Activated naive CD4-positive, alpha-beta T cell treated with anti-CD3 and anti-CD28 coated beads, Interleukin-2, amount 10 ng/mL, durations not matched to agents 7 days and 5 days (primary cell): ENCODE data around the gene ZSWIM5.
"Not testable (repeated sequence)": the region's sequence is repeated elsewhere in the genome, so short reads cannot be mapped to it uniquely, and the experiment has no call there.

Experiments used
- CTCF ChIA-PET: fragments of 350-600 bp; sonication (Branson Sonifier 250); formaldehyde crosslinking; loops from one replicate; lab custom pipeline; 2021; ENCODE audit warnings: antibody characterized with exemption; lab: Charles Lee
- DNase-seq: peaks from one replicate; pipeline ENCODE4 v3.0.0-alpha.2; 2020
- H3K27ac Mint-ChIP-seq: one replicate; pipeline ENCODE4 v1.8.0; 2021; ENCODE audit warnings: mild to moderate bottlenecking, moderate library complexity, mixed read lengths
- H3K27me3 Mint-ChIP-seq: one replicate; pipeline ENCODE4 v1.8.0; 2021; ENCODE audit warnings: mild to moderate bottlenecking, mixed read lengths
- H3K36me3 Mint-ChIP-seq: one replicate; pipeline ENCODE4 v1.8.0; 2021; ENCODE audit warnings: mixed read lengths
- H3K4me1 Mint-ChIP-seq: one replicate; pipeline ENCODE4 v1.8.0; 2021; ENCODE audit warnings: mixed read lengths
- H3K4me3 Mint-ChIP-seq: one replicate; pipeline ENCODE4 v1.8.0; 2021; ENCODE audit warnings: mild to moderate bottlenecking, moderate library complexity, mixed read lengths
- H3K9me3 Mint-ChIP-seq: one replicate; pipeline ENCODE4 v1.8.0; 2021; ENCODE audit warnings: mixed read lengths

ZSWIM5 gene

DNA sequence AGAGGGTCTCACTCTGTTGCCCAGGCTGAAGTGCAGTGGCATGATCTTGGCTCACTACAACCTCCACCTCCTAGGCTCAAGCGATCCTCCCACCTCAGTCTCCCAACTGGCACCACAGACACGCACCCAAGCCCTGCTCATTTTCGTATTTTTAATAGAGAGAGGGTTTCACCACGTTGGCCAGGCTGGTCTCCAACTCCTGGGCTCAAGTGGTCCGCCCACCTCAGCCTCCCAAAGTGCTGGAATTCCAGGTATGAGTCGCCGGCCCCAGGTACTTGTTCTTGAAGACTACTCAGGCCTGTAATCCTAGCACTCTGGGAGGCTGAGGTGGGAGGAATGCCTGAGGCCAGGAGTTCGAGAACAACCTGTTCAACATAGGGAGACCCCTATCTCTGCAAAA, 204.8 kb downstream of the ZSWIM5 start:
- H3K9me3 Mint-ChIP-seq, CTCF ChIA-PET: not testable (repeated sequence)

GRCh38 chr1:45001011-45001481, 205.4 kb downstream of the ZSWIM5 start:
- peaks cover 30% of the 10 kb centered on the region for H3K36me3 Mint-ChIP-seq
- H3K27me3 Mint-ChIP-seq: no peaks in the 10 kb centered on the region
- no peak overlapping the region for H3K4me3 Mint-ChIP-seq
- CTCF ChIA-PET: no interaction called here
- no peak for DNase-seq
- H3K27ac Mint-ChIP-seq: no peak overlapping the region
- peaks cover 8% of the 10 kb centered on the region for H3K4me1 Mint-ChIP-seq
- H3K9me3 Mint-ChIP-seq: no peaks in the 10 kb centered on the region

More for the DNA sequence above, 204.8 kb downstream of the ZSWIM5 start:
- H3K27ac Mint-ChIP-seq, H3K4me1 Mint-ChIP-seq, H3K4me3 Mint-ChIP-seq, DNase-seq, H3K27me3 Mint-ChIP-seq: not testable (repeated sequence)
- H3K36me3 Mint-ChIP-seq: peaks cover 30% of the 10 kb centered on the region

GRCh38 chr1:44999232-44999631, 207.2 kb downstream of the ZSWIM5 start:
- Mint-ChIP-seq H3K4me3 (no peak overlapping the region), H3K27ac (no peak overlapping the region), H3K9me3 (no peaks in the 10 kb centered on the region), H3K27me3 (peaks cover 4% of the 10 kb centered on the region), H3K4me1 (peaks cover 8% of the 10 kb centered on the region), H3K36me3 (peaks cover 18% of the 10 kb centered on the region)
- DNase-seq: no peak
- CTCF ChIA-PET: interaction anchor here (1.6 kb wide), 1 partner anchor 12 kb away, joined by 4 read pairs; the partner anchor contains the start of genes HECTD3 and UROD

GRCh38 chr1:44995467-44996238, 210.8 kb downstream of the ZSWIM5 start:
- no peak overlapping the region for H3K27ac Mint-ChIP-seq
- no peaks in the 10 kb centered on the region for H3K36me3 Mint-ChIP-seq
- DNase-seq: no peak
- CTCF ChIA-PET: no interaction called here
- H3K9me3 Mint-ChIP-seq: no peaks in the 10 kb centered on the region
- H3K4me3 Mint-ChIP-seq: no peak overlapping the region
- H3K4me1 Mint-ChIP-seq: peaks cover 4% of the 10 kb centered on the region
- peaks cover 4% of the 10 kb centered on the region for H3K27me3 Mint-ChIP-seq

- no peak for DNase-seq
- Mint-ChIP-seq H3K27ac (no peak overlapping the region), H3K27me3 (peaks cover 4% of the 10 kb centered on the region), H3K36me3 (no peaks in the 10 kb centered on the region), H3K9me3 (no peaks in the 10 kb centered on the region), H3K4me3 (no peak overlapping the region), H3K4me1 (no peaks in the 10 kb centered on the region)
- CTCF ChIA-PET: no interaction called here
Measured at GRCh38 chr1:44994309-44994898, 212.0 kb downstream of the ZSWIM5 start.

GRCh38 chr1:44988531-44989156, 217.8 kb downstream of the ZSWIM5 start:
- CTCF ChIA-PET: interaction anchor here (1.5 to 1.8 kb wide), 2 partner anchors 22 to 24 kb away, joined by 3 to 6 read pairs; partner anchors contain the start of genes HECTD3 and UROD
- H3K4me1 Mint-ChIP-seq: peaks cover 19% of the 10 kb centered on the region
- H3K4me3 Mint-ChIP-seq: no peak overlapping the region
- no peaks in the 10 kb centered on the region for H3K27me3 Mint-ChIP-seq
- H3K9me3 Mint-ChIP-seq: no peaks in the 10 kb centered on the region
- peaks cover 3% of the 10 kb centered on the region for H3K36me3 Mint-ChIP-seq
- DNase-seq: no peak
- no peak overlapping the region for H3K27ac Mint-ChIP-seq

DNA sequence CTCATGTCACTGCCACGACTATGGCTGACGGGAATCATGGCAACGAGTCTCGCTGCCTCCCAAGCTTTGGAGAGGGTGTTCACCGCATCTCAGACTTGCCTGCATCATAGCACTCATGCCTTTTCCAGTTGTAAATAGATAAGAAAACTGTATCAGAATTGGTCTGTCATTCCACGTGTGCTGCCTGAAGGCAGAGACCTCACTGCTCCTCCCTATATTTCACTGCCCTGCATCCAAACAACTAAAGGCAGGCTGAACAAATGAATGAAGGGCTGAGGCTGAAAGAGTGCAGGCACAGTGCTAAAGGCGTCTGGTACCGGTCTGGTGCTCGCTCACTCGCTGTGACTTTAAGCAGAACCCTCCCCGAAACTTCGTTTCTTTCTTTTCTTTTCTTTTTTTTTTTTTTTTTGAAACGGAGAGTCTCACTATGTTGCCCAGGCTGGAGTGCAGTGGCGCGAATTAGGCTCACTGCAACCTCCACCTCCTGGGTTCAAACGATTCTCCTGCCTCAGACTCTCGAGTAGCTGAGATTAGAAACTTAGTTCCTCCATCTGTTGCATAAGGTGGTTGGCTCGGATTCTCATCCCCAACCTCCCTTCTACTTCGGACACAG, 220.6 kb downstream of the ZSWIM5 start:
- Mint-ChIP-seq H3K27me3 (no peaks in the 10 kb centered on the region), H3K4me3 (peak overlapping the region; percentile 98), H3K27ac (peak overlapping the region; percentile 90), H3K4me1 (peaks cover 22% of the 10 kb centered on the region), H3K36me3 (peaks cover 8% of the 10 kb centered on the region), H3K9me3 (no peaks in the 10 kb centered on the region)
- DNase-seq: no peak
- CTCF ChIA-PET: interaction anchor here (1.2 kb wide), 2 partner anchors 28 to 193 kb away, joined by 3 to 5 read pairs; no protein-coding TSS in a partner anchor

DNA sequence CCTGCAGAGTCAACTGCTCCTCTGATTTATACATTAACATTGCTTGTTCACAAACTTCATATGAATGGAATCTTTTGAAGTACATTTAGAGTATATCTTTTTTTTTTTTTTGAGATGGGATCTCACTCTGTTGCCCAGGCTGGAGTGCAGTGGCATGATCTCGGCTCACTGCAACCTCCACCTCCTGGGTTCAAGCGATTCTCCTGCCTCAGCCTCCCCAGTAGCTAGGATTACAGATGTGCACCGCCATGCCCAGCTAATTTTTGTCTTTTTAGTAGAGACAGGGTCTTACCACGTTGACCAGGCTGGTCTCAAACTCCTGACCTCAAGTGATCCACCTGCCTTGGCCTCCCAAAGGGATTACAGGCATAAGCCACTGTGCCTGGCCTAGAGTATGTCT, 229.0 kb downstream of the ZSWIM5 start:
- H3K27me3 Mint-ChIP-seq, H3K27ac Mint-ChIP-seq, H3K4me1 Mint-ChIP-seq, CTCF ChIA-PET, DNase-seq, H3K4me3 Mint-ChIP-seq, H3K9me3 Mint-ChIP-seq: not testable (repeated sequence)
- H3K36me3 Mint-ChIP-seq: peaks cover 48% of the 10 kb centered on the region

DNA sequence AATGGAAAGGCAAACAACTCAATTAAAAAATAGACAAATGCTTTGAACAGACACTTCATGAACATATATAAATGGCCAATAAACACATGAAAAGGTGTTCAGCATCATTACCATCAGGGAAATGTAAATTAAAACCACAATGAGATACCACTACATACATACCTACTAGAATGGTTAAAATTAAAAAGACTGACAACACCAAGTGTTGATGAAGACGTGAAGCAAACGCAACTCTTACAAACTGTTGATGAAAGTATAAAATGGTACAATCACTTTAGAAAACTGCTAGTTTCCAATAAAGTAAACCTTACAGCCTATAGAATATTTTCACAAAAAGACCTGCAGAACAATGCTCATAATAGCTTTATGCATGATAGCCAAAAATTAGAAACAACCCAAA, 230.2 kb downstream of the ZSWIM5 start:
- Mint-ChIP-seq H3K4me1 (peaks cover 8% of the 10 kb centered on the region), H3K27ac (no peak overlapping the region), H3K4me3 (no peak overlapping the region), H3K36me3 (peaks cover 48% of the 10 kb centered on the region), H3K9me3 (no peaks in the 10 kb centered on the region), H3K27me3 (no peaks in the 10 kb centered on the region)
- CTCF ChIA-PET: no interaction called here
- no peak for DNase-seq

DNA sequence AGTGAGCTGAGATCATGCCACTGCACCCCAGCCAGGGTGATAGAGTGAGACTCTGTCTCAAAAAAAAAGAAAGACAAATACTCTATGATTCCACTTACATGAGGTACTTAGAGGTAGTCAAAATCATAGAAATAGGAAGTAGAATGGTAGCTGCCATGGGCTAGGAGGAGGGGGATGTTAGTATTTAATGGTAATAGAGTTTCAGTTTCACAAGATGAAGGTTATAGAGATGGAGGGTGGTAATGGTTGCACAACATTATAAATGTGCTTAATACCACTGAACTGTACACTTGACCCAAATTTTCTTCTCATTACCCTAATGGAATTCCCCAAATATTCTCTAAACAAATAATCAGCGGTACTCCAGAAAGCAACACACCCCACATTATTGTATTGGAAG, 232.8 kb downstream of the ZSWIM5 start:
- Mint-ChIP-seq H3K4me1 (peaks cover 8% of the 10 kb centered on the region), H3K36me3 (peaks cover 40% of the 10 kb centered on the region), H3K9me3 (no peaks in the 10 kb centered on the region), H3K4me3 (no peak overlapping the region), H3K27ac (no peak overlapping the region), H3K27me3 (no peaks in the 10 kb centered on the region)
- no peak for DNase-seq
- CTCF ChIA-PET: no interaction called here

DNA sequence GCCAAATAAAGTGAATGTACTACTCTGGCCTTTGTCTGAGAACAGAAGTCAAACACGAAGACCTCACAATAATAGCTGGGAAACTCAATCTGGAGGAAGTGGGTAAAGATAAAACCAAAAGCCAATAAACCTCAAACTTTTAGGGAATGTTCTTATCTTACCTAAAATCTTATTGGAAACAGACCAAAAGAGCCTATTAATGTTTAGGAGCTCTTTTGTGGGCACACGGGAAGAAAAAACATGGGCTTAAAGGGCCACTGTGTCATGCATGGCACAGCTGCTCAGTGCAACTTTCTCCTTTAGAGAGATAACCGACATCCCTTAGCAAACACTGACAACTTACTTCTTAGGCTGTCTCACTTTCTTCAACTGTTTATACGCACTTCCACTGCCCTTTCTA, 236.1 kb downstream of the ZSWIM5 start:
- H3K36me3 Mint-ChIP-seq: peaks cover 15% of the 10 kb centered on the region
- H3K27ac Mint-ChIP-seq: no peak overlapping the region
- H3K4me1 Mint-ChIP-seq: peaks cover 8% of the 10 kb centered on the region
- H3K4me3 Mint-ChIP-seq: no peak overlapping the region
- DNase-seq: no peak
- CTCF ChIA-PET: no interaction called here
- H3K27me3 Mint-ChIP-seq: no peaks in the 10 kb centered on the region
- H3K9me3 Mint-ChIP-seq: no peaks in the 10 kb centered on the region
